ENCODE results near the gene RARA.

DNA sequence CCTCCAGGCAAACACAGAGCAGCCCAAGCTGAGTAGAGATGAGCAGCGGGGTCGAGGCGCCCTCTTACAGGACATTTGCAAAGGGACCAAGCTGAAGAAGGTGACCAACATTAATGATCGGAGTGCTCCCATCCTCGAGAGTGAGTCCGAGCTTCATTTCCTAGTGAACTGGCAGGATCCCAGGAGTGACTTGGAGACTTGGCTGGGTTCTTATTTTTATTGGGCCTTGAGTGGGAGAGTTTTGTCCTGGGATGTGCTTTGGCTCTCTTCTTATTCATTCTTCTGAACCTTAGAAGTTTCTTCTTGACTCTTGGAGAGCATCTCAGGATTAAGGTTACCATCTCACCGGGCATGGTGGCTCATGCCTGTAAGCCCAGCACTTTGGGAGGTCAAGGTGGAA is 48.5 kb upstream of the RARA start:
- TF ChIP-seq GATA2 (IDR thresholded peaks at IDR 0.05; ENCODE audit: low read depth, low read length), result no peak
- no peak for TF ChIP-seq GATA3 (IDR thresholded peaks at IDR 0.05; ENCODE audit: low read depth, low read length)

Measured in SH-SY5Y (cell line).